CD14-positive monocyte (primary cell): Measurements from ENCODE around the gene PRRC2B. TPM values are rescaled to one million over a fixed set of nuclear protein-coding genes. Genes with fewer than 3 reads are reported as not detected.

Source experiments
- DNase-seq, 3 donors: peaks; one replicate each; pipeline ENCODE4 v3.0.0-alpha.2; 2011 to 2022
- H2AFZ ChIP-seq: 2 replicates; pipeline ENCODE4 v1.6.0; 2012; ENCODE audit warnings: mild to moderate bottlenecking, low read depth, low read length, inconsistent platforms; ENCODE audit not compliant: insufficient read depth, poor library complexity, severe bottlenecking
- H3K27ac ChIP-seq, 2 donors: 1 replicate in 1 of 2; 2 replicates in 1 of 2; pipeline ENCODE4 v1.5.1; 2012 to 2013; ENCODE audit warnings: low read length in 2 of 2, control low read depth in 1 of 2, inconsistent platforms in 1 of 2, low read depth in 1 of 2, mild to moderate bottlenecking in 1 of 2
- H3K27me3 ChIP-seq, 2 donors: one replicate each; pipeline versions ENCODE4 v1.6.0 to v1.6.1; 2011 to 2013; ENCODE audit warnings: low read length in 2 of 2; ENCODE audit not compliant: control insufficient read depth in 2 of 2, insufficient read depth in 2 of 2
- H3K36me3 ChIP-seq, 2 donors: replicated peaks in 1 of 2; 1 replicate in 1 of 2; 2 replicates in 1 of 2; pipeline versions ENCODE4 v1.5.1 to v1.6.1; 2012 to 2013; ENCODE audit warnings: low read length in 2 of 2, control low read depth in 1 of 2, inconsistent platforms in 1 of 2, mild to moderate bottlenecking in 1 of 2; ENCODE audit not compliant: insufficient read depth in 2 of 2, control insufficient read depth in 1 of 2
- H3K4me1 ChIP-seq, 2 donors: 1 replicate in 1 of 2; 2 replicates in 1 of 2; pipeline versions ENCODE4 v1.5.1 to v1.6.1; 2012 to 2013; ENCODE audit warnings: low read length in 2 of 2, control low read depth in 1 of 2, inconsistent platforms in 1 of 2, mild to moderate bottlenecking in 1 of 2, moderate library complexity in 1 of 2; ENCODE audit not compliant: insufficient read depth in 2 of 2, control insufficient read depth in 1 of 2
- H3K4me2 ChIP-seq: replicated peaks from 2 replicates; pipeline ENCODE3; 2012; ENCODE audit warnings: low read length, moderate library complexity, mild to moderate bottlenecking; ENCODE audit not compliant: poor library complexity, severe bottlenecking; ENCODE audit errors: extremely low read depth
- H3K4me3 ChIP-seq, 3 experiments: fragments of 200-600 bp in 1 of 3; sonication (generic) in 1 of 3; replicated peaks in 1 of 3; 1 replicate in 2 of 3; 2 replicates in 1 of 3; pipeline ENCODE4 v1.5.1; 2011 to 2013; ENCODE audit warnings: low read length in 3 of 3, mild to moderate bottlenecking in 3 of 3, control low read depth in 2 of 3, low read depth in 2 of 3, inconsistent platforms in 1 of 3, moderate library complexity in 1 of 3
- H3K79me2 ChIP-seq: 2 replicates; pipeline ENCODE4 v1.6.0; 2012; ENCODE audit warnings: mild to moderate bottlenecking, control low read depth, inconsistent platforms, low read length, moderate library complexity; ENCODE audit not compliant: insufficient read depth
- H3K9ac ChIP-seq: 2 replicates; pipeline ENCODE4 v1.6.0; 2017; ENCODE audit warnings: low read length, mild to moderate bottlenecking; ENCODE audit not compliant: insufficient read depth, poor library complexity, severe bottlenecking
- H3K9me3 ChIP-seq, 2 donors: replicated peaks in 1 of 2; 1 replicate in 1 of 2; 2 replicates in 1 of 2; pipeline versions ENCODE4 v1.5.1 to v1.6.1; 2012 to 2013; ENCODE audit warnings: low read length in 2 of 2, control low read depth in 1 of 2; ENCODE audit not compliant: control insufficient read depth in 1 of 2, insufficient read depth in 1 of 2
- H4K20me1 ChIP-seq: 2 replicates; pipeline ENCODE4 v1.6.0; 2012; ENCODE audit warnings: mild to moderate bottlenecking, low read length, control low read depth, moderate library complexity; ENCODE audit not compliant: insufficient read depth
- H3K27ac Mint-ChIP-seq, 7 donors: one replicate each; pipeline ENCODE4 v1.8.0; 2020; ENCODE audit warnings: mild to moderate bottlenecking in 7 of 7, mixed read lengths in 7 of 7, moderate library complexity in 6 of 7, inconsistent platforms in 2 of 7
- H3K27me3 Mint-ChIP-seq, 3 donors: one replicate each; pipeline ENCODE4 v1.8.0; 2021 to 2022; ENCODE audit warnings: low read depth in 3 of 3, mild to moderate bottlenecking in 3 of 3, mixed read lengths in 3 of 3, moderate library complexity in 3 of 3, inconsistent platforms in 1 of 3
- H3K36me3 Mint-ChIP-seq, 2 donors: one replicate each; pipeline ENCODE4 v1.8.0; 2020; ENCODE audit warnings: mixed read lengths in 2 of 2, inconsistent platforms in 1 of 2, mild to moderate bottlenecking in 1 of 2
- H3K4me1 Mint-ChIP-seq: one replicate; pipeline ENCODE4 v1.8.0; 2020; ENCODE audit warnings: mild to moderate bottlenecking, mixed read lengths
- H3K4me3 Mint-ChIP-seq, 2 donors: one replicate each; pipeline ENCODE4 v1.8.0; 2020; ENCODE audit warnings: mild to moderate bottlenecking in 2 of 2, mixed read lengths in 2 of 2, moderate library complexity in 1 of 2
- H3K9me3 Mint-ChIP-seq, 7 donors: one replicate each; pipeline ENCODE4 v1.8.0; 2020 to 2022; ENCODE audit warnings: mixed read lengths in 7 of 7, mild to moderate bottlenecking in 6 of 7, moderate library complexity in 6 of 7, inconsistent platforms in 2 of 7
- WGBS: methylation state at CpG from one replicate; pipeline ENCODE4 v1.1.5; 2013; ENCODE audit warnings: missing lambda C conversion rate; ENCODE audit not compliant: insufficient coverage; 5-methylcytosine and 5-hydroxymethylcytosine counted together
- intact Hi-C, 2 donors: fragments of 100-400 bp; cut with micrococcal nuclease; formaldehyde crosslinking; loops; one replicate each; pipeline versions ENCODE4 v1.15.0 to v1.15.1; 2023
- polyA plus RNA-seq, 3 donors: library from polyadenylated mRNA; depleted of rRNA in 1 of 3; unstranded in 2 of 3; stranded (reverse) in 1 of 3; fragments of 300-500 nt in 2 of 3; fragments of >200 nt in 1 of 3; fragmentation: Illumina TruSeq in 2 of 3; gene quantifications; 1 replicate in 2 of 3; 2 replicates in 1 of 3; pipeline ENCODE4 v1.2.3, GENCODE V29; 2012 to 2021
- TF ChIP-seq, protein P1 (sequence below): fragments of 200-600 bp; IDR thresholded peaks from one replicate; pipeline ENCODE4 v1.8.0; 2022; ENCODE audit warnings: antibody characterized with exemption, mild to moderate bottlenecking

Gene PRRC2B
- polyA plus RNA-seq, 3 donors, result 2.8 to 36.2 (median 8.6) TPM

DNA sequence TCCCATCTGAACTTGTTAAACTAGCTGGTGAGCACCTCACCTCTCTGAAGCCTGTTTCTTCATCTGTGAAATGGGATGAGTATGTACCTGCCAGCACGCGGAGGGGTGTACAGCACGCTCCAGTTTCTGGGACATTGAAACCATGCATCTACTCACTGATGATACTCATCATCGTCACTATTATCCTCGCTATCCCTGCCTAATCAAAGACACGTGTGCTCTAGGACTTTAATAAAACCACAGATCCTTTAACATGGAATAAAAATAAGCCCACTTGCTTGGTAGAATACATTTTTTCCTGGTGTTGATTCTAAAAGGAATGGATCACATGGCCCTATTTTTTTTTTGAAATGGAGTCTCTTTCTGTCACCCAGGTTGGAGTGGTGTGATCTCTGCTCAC, 71.5 kb downstream of the PRRC2B start:
- H3K9ac ChIP-seq, result no peak overlapping the region
- H3K36me3 Mint-ChIP-seq, result peaks cover 76 to 90% of the 10 kb centered on the region in 2 donors
- peaks cover 64% of the 10 kb centered on the region for H4K20me1 ChIP-seq
- H3K27ac Mint-ChIP-seq, result peak overlapping the region in 1 of 7 donors; percentile 74
- no peak overlapping the region for H2AFZ ChIP-seq
- H3K36me3 ChIP-seq, result peaks cover 87 to 98% of the 10 kb centered on the region in 2 donors
- no peak overlapping the region for H3K4me3 ChIP-seq
- WGBS, result 100% methylated on average over 1 of the region's 6 CpGs
- no peaks in the 10 kb centered on the region for H3K9me3 ChIP-seq
- peaks cover 2% of the 10 kb centered on the region for H3K4me1 Mint-ChIP-seq
- no peak overlapping the region for H3K4me2 ChIP-seq
- no peaks in the 10 kb centered on the region for H3K27me3 Mint-ChIP-seq
- intact Hi-C loops, result no loop called here
- H3K79me2 ChIP-seq, result peaks cover 17% of the 10 kb centered on the region
- H3K4me1 ChIP-seq, result no peaks in the 10 kb centered on the region
- H3K27ac ChIP-seq, result no peak overlapping the region
- H3K9me3 Mint-ChIP-seq, result peaks cover 0 to 2% (median 0%) of the 10 kb centered on the region in 7 donors
- no peaks in the 10 kb centered on the region for H3K27me3 ChIP-seq
- TF ChIP-seq, protein P1, sequence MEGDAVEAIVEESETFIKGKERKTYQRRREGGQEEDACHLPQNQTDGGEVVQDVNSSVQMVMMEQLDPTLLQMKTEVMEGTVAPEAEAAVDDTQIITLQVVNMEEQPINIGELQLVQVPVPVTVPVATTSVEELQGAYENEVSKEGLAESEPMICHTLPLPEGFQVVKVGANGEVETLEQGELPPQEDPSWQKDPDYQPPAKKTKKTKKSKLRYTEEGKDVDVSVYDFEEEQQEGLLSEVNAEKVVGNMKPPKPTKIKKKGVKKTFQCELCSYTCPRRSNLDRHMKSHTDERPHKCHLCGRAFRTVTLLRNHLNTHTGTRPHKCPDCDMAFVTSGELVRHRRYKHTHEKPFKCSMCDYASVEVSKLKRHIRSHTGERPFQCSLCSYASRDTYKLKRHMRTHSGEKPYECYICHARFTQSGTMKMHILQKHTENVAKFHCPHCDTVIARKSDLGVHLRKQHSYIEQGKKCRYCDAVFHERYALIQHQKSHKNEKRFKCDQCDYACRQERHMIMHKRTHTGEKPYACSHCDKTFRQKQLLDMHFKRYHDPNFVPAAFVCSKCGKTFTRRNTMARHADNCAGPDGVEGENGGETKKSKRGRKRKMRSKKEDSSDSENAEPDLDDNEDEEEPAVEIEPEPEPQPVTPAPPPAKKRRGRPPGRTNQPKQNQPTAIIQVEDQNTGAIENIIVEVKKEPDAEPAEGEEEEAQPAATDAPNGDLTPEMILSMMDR, result no peak
- no peak overlapping the region for H3K4me3 Mint-ChIP-seq
- no peak for DNase-seq

DNA sequence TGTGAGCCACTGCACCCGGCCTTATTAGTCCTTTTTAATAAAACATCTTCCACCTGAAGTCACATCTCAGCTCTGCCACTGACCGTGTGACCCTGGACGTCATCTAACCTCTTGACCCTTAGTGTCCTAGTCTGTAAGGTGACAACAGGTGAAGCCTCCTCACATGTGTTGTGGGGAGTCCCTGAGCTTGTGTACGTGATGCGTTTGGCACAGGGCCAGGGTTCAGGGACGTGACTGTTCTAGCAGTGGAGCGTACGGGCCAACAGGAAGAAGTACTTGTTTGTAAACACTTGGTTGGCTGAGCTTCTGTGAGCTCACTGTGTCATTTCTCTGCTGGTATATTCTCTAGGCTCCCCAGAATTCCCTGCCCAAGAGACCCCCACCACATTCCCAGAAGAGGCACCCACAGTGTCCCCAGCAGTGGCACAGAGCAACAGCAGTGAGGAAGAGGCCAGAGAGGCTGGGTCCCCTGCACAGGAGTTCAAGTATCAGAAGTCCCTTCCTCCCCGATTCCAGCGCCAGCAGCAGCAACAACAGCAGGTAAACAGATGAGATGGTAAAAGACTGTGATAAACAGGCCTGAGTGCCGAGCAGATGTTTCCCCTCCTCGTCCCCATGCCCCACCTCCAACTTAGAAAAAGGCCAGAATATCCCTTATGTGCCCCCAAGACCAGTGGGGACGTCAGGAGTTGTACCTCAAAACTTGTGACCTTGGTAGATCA, 73.5 kb downstream of the PRRC2B start:
- Histone ChIP-seq H3K4me2 (no peak overlapping the region), H3K9me3 (no peaks in the 10 kb centered on the region), H3K4me1 (no peaks in the 10 kb centered on the region), H4K20me1 (peaks cover 70% of the 10 kb centered on the region), H3K9ac (no peak overlapping the region), H3K79me2 (peaks cover 16% of the 10 kb centered on the region), H3K27me3 (no peaks in the 10 kb centered on the region), H3K36me3 (peaks cover 86 to 99% of the 10 kb centered on the region in 2 donors), H3K4me3 (no peak overlapping the region), H3K27ac (no peak overlapping the region), H2AFZ (no peak overlapping the region)
- intact Hi-C loops, result no loop called here
- TF ChIP-seq, protein P1, result no peak
- peaks cover 73 to 88% of the 10 kb centered on the region in 2 donors for H3K36me3 Mint-ChIP-seq
- DNase-seq, result no peak
- H3K4me3 Mint-ChIP-seq, result no peak overlapping the region
- H3K9me3 Mint-ChIP-seq, result peaks cover 0 to 2% (median 0%) of the 10 kb centered on the region in 7 donors
- H3K27ac Mint-ChIP-seq, result peak overlapping the region in 3 of 7 donors; percentile 2 to 65 (median 30)
- 85% methylated on average over 6 of the region's 13 CpGs for WGBS
- no peaks in the 10 kb centered on the region for H3K27me3 Mint-ChIP-seq
- H3K4me1 Mint-ChIP-seq, result peaks cover 2% of the 10 kb centered on the region
